GM19397 (cell line): Measurements from ENCODE around the gene BTG4.

Source experiments
- ATAC-seq: cut with Tn5 transposase; IDR thresholded peaks from one replicate; pipeline ENCODE4 v1.9.1; 2021; ENCODE audit warnings: mild to moderate bottlenecking, moderate library complexity; ENCODE audit not compliant: unreplicated experiment

BTG4 gene

GRCh38 chr11:111538407-111539114 lies 26.4 kb upstream of the BTG4 start:
- ATAC-seq: no peak

- ATAC-seq: no peak
Observed at GRCh38 chr11:111537336-111537860, 25.2 kb upstream of the BTG4 start.

- ATAC-seq: no peak
Observed at GRCh38 chr11:111535281-111535680, 23.1 kb upstream of the BTG4 start.

GRCh38 chr11:111532365-111532709 lies 20.2 kb upstream of the BTG4 start:
- ATAC-seq: no peak

- ATAC-seq: no peak
Observed at GRCh38 chr11:111531687-111532364, 19.6 kb upstream of the BTG4 start.

GRCh38 chr11:111531136-111531535 lies 18.9 kb upstream of the BTG4 start:
- ATAC-seq: no peak

GRCh38 chr11:111530091-111530490 lies 17.9 kb upstream of the BTG4 start:
- no peak for ATAC-seq

- ATAC-seq: no peak
Observed at GRCh38 chr11:111528557-111528956, 16.4 kb upstream of the BTG4 start.

- no peak for ATAC-seq
Observed at GRCh38 chr11:111527279-111527678, 15.1 kb upstream of the BTG4 start.

GRCh38 chr11:111526501-111526900 lies 14.3 kb upstream of the BTG4 start:
- no peak for ATAC-seq

- ATAC-seq: no peak
Observed at GRCh38 chr11:111525456-111525855, 13.3 kb upstream of the BTG4 start.

GRCh38 chr11:111524056-111524455 lies 11.9 kb upstream of the BTG4 start:
- no peak for ATAC-seq

- ATAC-seq: no peak
Observed at GRCh38 chr11:111523343-111523742, 11.2 kb upstream of the BTG4 start.

- no peak for ATAC-seq
Observed at GRCh38 chr11:111522426-111522825, 10.2 kb upstream of the BTG4 start.

GRCh38 chr11:111521135-111521534 lies 8.9 kb upstream of the BTG4 start:
- ATAC-seq: no peak

GRCh38 chr11:111520560-111520959 lies 8.4 kb upstream of the BTG4 start:
- ATAC-seq: no peak

- ATAC-seq: no peak
Observed at GRCh38 chr11:111518668-111519067, 6.5 kb upstream of the BTG4 start.

- ATAC-seq: no peak
Observed at GRCh38 chr11:111515591-111515990, 3.4 kb upstream of the BTG4 start.

GRCh38 chr11:111514216-111515031 lies 2.2 kb upstream of the BTG4 start, which contains the start of gene HOATZ:
Gene HOATZ (plus strand): TSS chr11:111514778. CDS start chr11:111514785, 7 bp downstream.
- no peak for ATAC-seq

GRCh38 chr11:111513240-111513605 lies 1.0 kb upstream of the BTG4 start:
- no peak for ATAC-seq

GRCh38 chr11:111510311-111510710 lies 1.9 kb downstream of the BTG4 start:
- ATAC-seq: no peak

GRCh38 chr11:111502611-111503010 lies 9.6 kb downstream of the BTG4 start:
- ATAC-seq: no peak
